ENCODE data around the gene DNAAF5. TPM values are rescaled to one million over a fixed set of nuclear protein-coding genes. Genes with fewer than 3 reads are reported as not detected.

Gene DNAAF5
- polyA plus RNA-seq, 4 donors, result 6.8 to 29.2 (median 15.5) TPM

DNA sequence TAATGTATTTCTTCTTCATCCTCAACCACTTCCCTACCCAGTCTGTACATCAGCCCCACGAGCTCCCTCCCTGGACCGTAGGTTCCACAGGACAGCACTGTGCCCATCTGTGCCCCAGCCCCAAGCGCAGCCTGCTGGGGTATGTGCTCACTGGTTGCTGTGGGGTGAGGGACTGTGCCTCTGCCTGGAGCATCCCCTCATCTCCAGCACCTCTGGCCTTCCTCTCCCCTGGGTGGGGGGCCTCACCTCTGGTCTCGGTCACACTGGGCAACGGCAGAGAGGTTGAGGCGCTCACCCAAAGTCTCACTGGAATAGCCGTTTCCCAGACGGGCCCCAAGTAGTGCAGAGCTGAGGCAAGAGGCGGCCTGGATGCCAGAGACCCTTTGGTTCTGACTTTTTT is 2.1 kb downstream of the DNAAF5 start:
- FAIRE-seq, result no peak
- Histone ChIP-seq H3K36me3 (ENCODE audit: control insufficient read depth in 3 of 3, insufficient read depth in 2 of 3, low read depth in 1 of 3, low read length in 3 of 3) (peaks cover 0 to 48% (median 0%) of the 10 kb centered on the region in 3 donors), H3K4me3 (ENCODE audit: low read depth in 1 of 3, low read length in 3 of 3) (peak overlapping the region in 1 of 3 donors; percentile 29), H3K27ac (ENCODE audit: low read depth in 1 of 3, low read length in 2 of 3) (no peak overlapping the region), H3K9me3 (ENCODE audit: control insufficient read depth in 2 of 2, insufficient read depth in 1 of 2, low read depth in 1 of 2, low read length in 1 of 2) (peaks cover 0 to 26% of the 10 kb centered on the region in 2 donors), H3K27me3 (ENCODE audit: control insufficient read depth in 3 of 3, insufficient read depth in 3 of 3, low read length in 3 of 3) (no peaks in the 10 kb centered on the region), H3K4me1 (ENCODE audit: control insufficient read depth in 3 of 3, insufficient read depth in 2 of 3, low read depth in 1 of 3, low read length in 2 of 3) (peaks cover 2 to 25% (median 10%) of the 10 kb centered on the region in 3 donors)
- DNase-seq, result no peak
- 88 to 92% (median 89%) methylated on average over 9 of the region's 9 CpGs for WGBS, 3 donors

DNA sequence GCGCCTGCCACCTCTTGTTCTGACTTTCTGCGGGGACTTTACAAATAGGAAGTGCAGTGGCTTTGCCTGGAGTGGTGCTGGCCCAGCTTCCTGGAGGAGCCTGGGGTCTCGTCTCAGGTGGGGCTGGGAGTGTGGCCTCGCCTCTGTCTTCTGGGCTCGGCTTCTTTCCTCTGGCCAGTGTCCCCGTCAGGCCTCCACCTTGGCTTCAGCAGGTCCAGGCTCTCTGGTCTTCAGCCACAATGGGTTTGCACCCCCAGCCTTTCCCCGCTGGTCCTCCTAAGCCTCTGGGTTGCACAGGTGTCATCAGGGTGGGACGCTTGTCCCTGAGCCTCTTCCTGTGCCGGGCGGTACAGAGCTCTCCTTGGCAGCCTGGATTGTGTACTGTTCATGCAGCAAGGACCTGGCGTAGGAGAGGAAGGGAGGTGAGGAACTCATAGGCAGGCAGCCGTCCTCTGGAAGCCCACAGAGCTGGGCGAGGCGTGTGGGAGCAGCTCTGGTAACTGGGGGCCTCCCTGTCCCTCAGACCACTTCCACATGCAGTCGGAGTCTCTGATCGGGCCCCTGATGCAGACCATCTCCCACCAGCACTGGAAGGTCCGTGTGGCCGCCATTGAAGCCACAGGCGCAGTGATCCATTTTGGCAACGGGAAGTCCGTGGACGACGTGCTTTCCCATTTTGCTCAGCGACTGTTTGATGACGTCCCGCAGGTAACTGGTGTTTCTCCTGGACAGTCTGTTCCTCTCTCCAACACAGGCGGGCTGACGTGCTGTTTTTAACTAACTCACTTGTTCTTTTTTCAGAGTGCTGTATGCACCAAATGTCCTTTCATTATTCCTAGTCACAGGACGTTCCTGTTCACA is 2.9 kb downstream of the DNAAF5 start:
- H3K4me3 ChIP-seq (ENCODE audit: low read depth in 1 of 3, low read length in 3 of 3), result no peak overlapping the region
- peaks cover 0 to 19% of the 10 kb centered on the region in 2 donors for H3K9me3 ChIP-seq (ENCODE audit: control insufficient read depth in 2 of 2, insufficient read depth in 1 of 2, low read depth in 1 of 2, low read length in 1 of 2)
- FAIRE-seq (no peak), DNase-seq (no peak)
- H3K4me1 ChIP-seq (ENCODE audit: control insufficient read depth in 3 of 3, insufficient read depth in 2 of 3, low read depth in 1 of 3, low read length in 2 of 3), result peaks cover 2 to 25% (median 10%) of the 10 kb centered on the region in 3 donors
- H3K36me3 ChIP-seq (ENCODE audit: control insufficient read depth in 3 of 3, insufficient read depth in 2 of 3, low read depth in 1 of 3, low read length in 3 of 3), result peaks cover 0 to 42% (median 0%) of the 10 kb centered on the region in 3 donors
- H3K27ac ChIP-seq (ENCODE audit: low read depth in 1 of 3, low read length in 2 of 3), result no peak overlapping the region
- WGBS, 3 donors, result 93 to 94% (median 93%) methylated on average over 29 of the region's 29 CpGs
- no peaks in the 10 kb centered on the region for H3K27me3 ChIP-seq (ENCODE audit: control insufficient read depth in 3 of 3, insufficient read depth in 3 of 3, low read length in 3 of 3)

DNA sequence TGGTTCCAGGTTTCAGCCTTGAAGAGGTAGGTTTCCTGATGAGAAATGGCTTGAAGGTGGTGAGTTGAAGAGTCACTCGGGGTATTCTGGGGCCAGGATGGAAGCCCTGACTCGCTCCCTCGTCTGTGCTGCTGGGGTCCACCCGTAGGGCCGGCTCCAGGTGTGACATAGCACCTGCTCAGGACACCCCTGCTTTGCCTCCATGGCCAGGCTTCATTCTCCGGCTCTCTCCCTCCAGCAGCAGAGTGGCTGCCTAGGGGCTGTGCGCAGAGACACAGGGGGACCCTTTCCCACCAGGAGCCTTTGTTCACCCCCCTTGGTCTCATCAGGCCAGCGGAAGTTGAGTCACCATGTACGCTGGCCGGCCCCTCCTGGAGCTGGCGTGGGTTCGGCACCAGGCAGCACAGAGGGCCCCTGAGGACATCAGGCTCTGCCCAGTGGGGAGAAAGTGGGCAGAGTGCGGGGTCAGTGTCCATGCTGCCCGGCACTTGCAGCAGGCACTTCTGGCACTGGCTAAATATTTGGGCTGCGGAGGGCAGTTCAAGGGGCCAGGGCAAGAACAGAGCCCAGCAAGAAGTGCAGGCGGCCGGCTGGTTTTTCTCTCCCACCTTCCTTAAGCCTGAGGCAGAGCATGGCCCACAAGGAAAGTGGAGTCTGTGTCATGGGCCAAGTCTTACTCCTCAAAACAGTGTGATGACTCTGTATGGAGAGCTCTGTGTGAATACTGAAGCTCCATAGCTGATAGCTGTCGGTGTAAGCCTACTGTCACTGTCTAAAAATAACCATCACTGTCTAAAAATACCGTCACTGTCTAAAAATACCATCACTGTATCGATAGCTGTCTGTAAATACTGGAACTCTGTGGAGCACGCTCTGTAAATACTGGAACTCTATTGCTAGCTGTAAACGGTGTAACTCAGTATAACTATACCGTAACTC is 4.3 kb downstream of the DNAAF5 start:
- Histone ChIP-seq H3K36me3 (ENCODE audit: control insufficient read depth in 3 of 3, insufficient read depth in 2 of 3, low read depth in 1 of 3, low read length in 3 of 3) (peaks cover 0 to 46% (median 2%) of the 10 kb centered on the region in 3 donors), H3K9me3 (ENCODE audit: control insufficient read depth in 2 of 2, insufficient read depth in 1 of 2, low read depth in 1 of 2, low read length in 1 of 2) (peaks cover 0 to 17% of the 10 kb centered on the region in 2 donors), H3K27me3 (ENCODE audit: control insufficient read depth in 3 of 3, insufficient read depth in 3 of 3, low read length in 3 of 3) (no peaks in the 10 kb centered on the region), H3K4me3 (ENCODE audit: low read depth in 1 of 3, low read length in 3 of 3) (no peak overlapping the region), H3K27ac (ENCODE audit: low read depth in 1 of 3, low read length in 2 of 3) (peak overlapping the region in 1 of 3 donors; percentile 24), H3K4me1 (ENCODE audit: control insufficient read depth in 3 of 3, insufficient read depth in 2 of 3, low read depth in 1 of 3, low read length in 2 of 3) (peaks cover 2 to 24% (median 10%) of the 10 kb centered on the region in 3 donors)
- FAIRE-seq (no peak), DNase-seq (no peak)
- WGBS, 3 donors, result 87 to 92% (median 91%) methylated on average over 23 of the region's 23 CpGs

DNA sequence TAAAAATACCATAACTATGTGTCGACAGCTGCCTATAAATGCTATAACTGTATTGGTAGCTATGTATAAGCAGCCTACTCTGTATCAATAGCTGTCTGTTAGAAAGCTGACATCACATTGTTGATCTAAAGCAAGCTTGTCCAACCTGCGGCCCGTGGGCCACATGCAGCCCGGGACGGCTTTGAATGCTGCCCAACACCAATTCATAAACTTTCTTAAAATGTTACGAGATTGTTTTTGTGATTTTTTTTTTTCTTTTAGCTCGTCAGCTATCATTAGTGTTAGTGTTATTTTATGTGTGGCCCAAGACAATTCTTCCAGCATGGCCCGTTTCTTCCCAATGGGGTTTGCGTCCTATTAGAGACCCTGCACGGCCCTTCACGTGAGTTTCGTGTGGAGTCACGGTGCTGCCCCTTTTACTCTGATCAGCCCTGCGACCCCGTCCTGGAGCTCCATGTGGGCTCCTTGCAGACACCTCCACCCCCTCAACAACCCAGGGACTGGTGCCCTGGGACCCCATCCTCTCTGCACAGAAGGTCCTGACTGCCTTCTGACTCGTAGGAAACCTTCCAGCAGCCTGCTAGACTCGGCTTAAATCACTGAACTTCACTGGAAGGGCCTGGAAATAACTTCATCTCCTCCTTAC is 5.1 kb downstream of the DNAAF5 start:
- FAIRE-seq (no peak), DNase-seq (no peak)
- peak overlapping the region in 2 of 3 donors; percentile 19 to 77 for H3K27ac ChIP-seq (ENCODE audit: low read depth in 1 of 3, low read length in 2 of 3)
- peaks cover 0 to 42% (median 2%) of the 10 kb centered on the region in 3 donors for H3K36me3 ChIP-seq (ENCODE audit: control insufficient read depth in 3 of 3, insufficient read depth in 2 of 3, low read depth in 1 of 3, low read length in 3 of 3)
- no peak overlapping the region for H3K4me3 ChIP-seq (ENCODE audit: low read depth in 1 of 3, low read length in 3 of 3)
- H3K4me1 ChIP-seq (ENCODE audit: control insufficient read depth in 3 of 3, insufficient read depth in 2 of 3, low read depth in 1 of 3, low read length in 2 of 3), result peaks cover 2 to 19% (median 6%) of the 10 kb centered on the region in 3 donors
- WGBS, 3 donors, result 92 to 96% (median 93%) methylated on average over 17 of the region's 17 CpGs
- no peaks in the 10 kb centered on the region for H3K27me3 ChIP-seq (ENCODE audit: control insufficient read depth in 3 of 3, insufficient read depth in 3 of 3, low read length in 3 of 3)
- peaks cover 0 to 12% of the 10 kb centered on the region in 2 donors for H3K9me3 ChIP-seq (ENCODE audit: control insufficient read depth in 2 of 2, insufficient read depth in 1 of 2, low read depth in 1 of 2, low read length in 1 of 2)

DNA sequence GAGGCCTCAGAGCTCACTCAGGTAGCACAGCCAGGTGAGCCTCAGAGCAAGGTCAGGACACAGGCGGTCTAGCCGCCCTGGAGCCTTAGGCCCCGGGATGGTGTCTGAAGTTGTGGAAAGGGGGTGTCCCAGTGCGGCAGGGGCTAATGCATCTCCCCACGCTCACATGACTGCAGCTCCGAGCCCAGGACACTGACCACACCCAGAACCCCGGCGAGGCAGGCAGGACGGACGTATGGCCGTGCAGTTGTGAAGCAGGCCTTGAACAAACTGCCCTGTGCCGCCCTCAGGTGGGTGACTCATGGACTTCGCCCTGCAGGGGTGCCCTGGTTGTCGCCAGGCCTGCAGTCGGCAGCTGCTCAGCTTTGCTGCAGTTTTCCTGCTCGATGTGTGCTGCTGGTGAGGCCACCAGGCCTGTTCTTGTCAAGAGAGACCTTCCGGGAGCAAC is 5.6 kb downstream of the DNAAF5 start:
- H3K4me3 ChIP-seq (ENCODE audit: low read depth in 1 of 3, low read length in 3 of 3), result no peak overlapping the region
- H3K9me3 ChIP-seq (ENCODE audit: control insufficient read depth in 2 of 2, insufficient read depth in 1 of 2, low read depth in 1 of 2, low read length in 1 of 2), result peaks cover 0 to 12% of the 10 kb centered on the region in 2 donors
- H3K4me1 ChIP-seq (ENCODE audit: control insufficient read depth in 3 of 3, insufficient read depth in 2 of 3, low read depth in 1 of 3, low read length in 2 of 3), result peaks cover 2 to 19% (median 6%) of the 10 kb centered on the region in 3 donors
- no peak for FAIRE-seq
- peak overlapping the region in 1 of 3 donors; percentile 77 for H3K27ac ChIP-seq (ENCODE audit: low read depth in 1 of 3, low read length in 2 of 3)
- WGBS, 3 donors, result 31 to 60% (median 45%) methylated on average over 17 of the region's 17 CpGs
- peaks cover 0 to 42% (median 2%) of the 10 kb centered on the region in 3 donors for H3K36me3 ChIP-seq (ENCODE audit: control insufficient read depth in 3 of 3, insufficient read depth in 2 of 3, low read depth in 1 of 3, low read length in 3 of 3)
- H3K27me3 ChIP-seq (ENCODE audit: control insufficient read depth in 3 of 3, insufficient read depth in 3 of 3, low read length in 3 of 3), result no peaks in the 10 kb centered on the region
- peak; percentile 75 to 83 for DNase-seq

DNA sequence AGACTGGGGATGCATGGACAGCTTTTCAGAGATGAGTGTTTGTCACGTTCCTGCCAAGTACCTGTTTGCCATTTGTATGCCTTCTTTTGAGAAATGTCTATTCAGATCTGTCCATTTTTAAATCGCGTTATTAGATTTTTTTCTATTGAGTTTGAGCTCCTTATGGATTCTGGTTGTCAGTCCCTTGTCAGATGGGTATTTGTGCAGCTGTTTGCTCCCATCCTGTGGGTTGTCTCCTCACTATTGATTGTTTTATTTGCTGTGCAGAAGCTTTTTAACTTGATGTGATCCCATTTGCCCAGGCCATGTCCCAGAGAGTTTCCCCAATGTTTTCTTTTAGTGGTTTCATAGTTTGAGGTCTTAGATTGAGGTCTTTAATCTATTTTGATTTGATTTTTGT is 6.1 kb downstream of the DNAAF5 start:
- FAIRE-seq, result no peak
- no peak overlapping the region for H3K4me3 ChIP-seq (ENCODE audit: low read depth in 1 of 3, low read length in 3 of 3)
- WGBS, 3 donors, result 74 to 79% (median 78%) methylated on average over 3 of the region's 3 CpGs
- H3K9me3 ChIP-seq (ENCODE audit: control insufficient read depth in 2 of 2, insufficient read depth in 1 of 2, low read depth in 1 of 2, low read length in 1 of 2), result peaks cover 0 to 12% of the 10 kb centered on the region in 2 donors
- H3K36me3 ChIP-seq (ENCODE audit: control insufficient read depth in 3 of 3, insufficient read depth in 2 of 3, low read depth in 1 of 3, low read length in 3 of 3), result peaks cover 0 to 43% (median 2%) of the 10 kb centered on the region in 3 donors
- H3K4me1 ChIP-seq (ENCODE audit: control insufficient read depth in 3 of 3, insufficient read depth in 2 of 3, low read depth in 1 of 3, low read length in 2 of 3), result peaks cover 2 to 19% (median 5%) of the 10 kb centered on the region in 3 donors
- no peaks in the 10 kb centered on the region for H3K27me3 ChIP-seq (ENCODE audit: control insufficient read depth in 3 of 3, insufficient read depth in 3 of 3, low read length in 3 of 3)
- peak overlapping the region in 1 of 3 donors; percentile 77 for H3K27ac ChIP-seq (ENCODE audit: low read depth in 1 of 3, low read length in 2 of 3)
- no peak for DNase-seq

DNA sequence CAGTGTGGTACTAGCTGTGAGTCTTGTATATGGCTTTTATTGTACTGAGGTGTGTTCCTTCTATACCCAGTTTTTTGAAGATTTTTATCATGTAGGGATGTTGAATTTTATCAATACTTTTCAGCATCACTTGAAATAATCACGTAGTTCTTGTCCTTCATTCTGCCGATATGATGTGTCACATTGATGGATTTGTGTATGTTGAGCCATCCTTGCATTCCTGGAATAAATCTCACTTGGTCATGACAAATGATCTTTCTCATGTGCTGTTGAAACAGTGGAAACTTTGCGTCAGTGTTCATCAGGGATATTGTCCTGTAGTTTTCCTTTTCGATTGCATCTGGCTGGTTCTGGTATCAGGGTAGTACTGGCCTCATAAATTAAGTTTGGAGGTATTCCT is 7.7 kb downstream of the DNAAF5 start:
- H3K36me3 ChIP-seq (ENCODE audit: control insufficient read depth in 3 of 3, insufficient read depth in 2 of 3, low read depth in 1 of 3, low read length in 3 of 3), result peaks cover 1 to 45% (median 2%) of the 10 kb centered on the region in 3 donors

More for the DNA sequence above, 7.7 kb downstream of the DNAAF5 start:
- Histone ChIP-seq H3K4me3 (ENCODE audit: low read depth in 1 of 3, low read length in 3 of 3) (no peak overlapping the region), H3K27ac (ENCODE audit: low read depth in 1 of 3, low read length in 2 of 3) (no peak overlapping the region), H3K4me1 (ENCODE audit: control insufficient read depth in 3 of 3, insufficient read depth in 2 of 3, low read depth in 1 of 3, low read length in 2 of 3) (peaks cover 0 to 12% (median 0%) of the 10 kb centered on the region in 3 donors), H3K9me3 (ENCODE audit: control insufficient read depth in 2 of 2, insufficient read depth in 1 of 2, low read depth in 1 of 2, low read length in 1 of 2) (peaks cover 0 to 12% of the 10 kb centered on the region in 2 donors), H3K27me3 (ENCODE audit: control insufficient read depth in 3 of 3, insufficient read depth in 3 of 3, low read length in 3 of 3) (no peaks in the 10 kb centered on the region)
- DNase-seq (no peak), FAIRE-seq (no peak)
- WGBS, 3 donors, result 98 to 99% (median 99%) methylated on average over 4 of the region's 4 CpGs

All from small intestine (tissue), 7 donors.